K562 (cell line): ENCODE data around the gene CARD11. TPM values are rescaled to one million over a fixed set of nuclear protein-coding genes. Genes with fewer than 3 reads are reported as not detected.
"Not testable (repeated sequence)": the region's sequence is repeated elsewhere in the genome, so short reads cannot be mapped to it uniquely, and the experiment has no call there.

Experiments used
- ATAC-seq: fragments of 200-7000 bp; cut with Tn5 transposase; 3 replicates; pipeline ENCODE4 v1.9.1; 2020; ENCODE audit warnings: moderate library complexity
- BruUV-seq: library from RNA; stranded (reverse); fragments of 400-500 nt; replicated peaks from 2 replicates; lab custom pipeline; 2021; lab: Mats Ljungman, UMichigan
- CTCF ChIA-PET: fragments of 300-600 bp; formaldehyde crosslinking; extraction: SDS; loops from one replicate; lab custom pipeline; 2021; ENCODE audit warnings: low intra/inter-chr PET ratio; lab: Yijun Ruan, JAX
- POLR2A ChIA-PET: fragments of 300-600, 350-650 bp; sonication (Branson Sonifier 250); formaldehyde crosslinking; extraction: SDS; loops from one replicate; lab custom pipeline; 2021; ENCODE audit warnings: antibody characterized with exemption, inconsistent platforms; lab: Yijun Ruan, JAX
- DNase-seq, 4 experiments: peaks; one replicate each; pipeline versions ENCODE4 v3.0.0 to v3.0.0-alpha.2; 2011 to 2018; ENCODE audit warnings: low spot score in 3 of 4, mixed read lengths in 3 of 4; ENCODE audit errors: extremely low read depth in 1 of 4
- FAIRE-seq: peaks from 2 replicates; lab custom pipeline; 2011; peaks lifted over from hg19 to GRCh38; lab: Jason Lieb, UNC
- H2AFZ ChIP-seq: 2 replicates; pipeline ENCODE4 v1.6.0; 2011; ENCODE audit warnings: low read depth, low read length, control low read depth, inconsistent platforms
- H3K27ac ChIP-seq: fragments of 200-600 bp; 3 replicates; pipeline ENCODE4 v1.8.0; 2011; ENCODE audit warnings: low read depth, mild to moderate bottlenecking, control low read depth, inconsistent platforms, low read length, moderate library complexity, mixed read lengths; ENCODE audit errors: extremely low read depth
- H3K27me3 ChIP-seq, 2 experiments: fragments of 300-600 bp in 1 of 2; 2 replicates in 1 of 2; 3 replicates in 1 of 2; pipeline versions ENCODE4 v1.6.0 to v1.8.0; 2011; ENCODE audit warnings: inconsistent platforms in 2 of 2, low read length in 2 of 2, mild to moderate bottlenecking in 1 of 2, mixed read lengths in 1 of 2, moderate library complexity in 1 of 2; ENCODE audit not compliant: control insufficient read depth in 2 of 2, insufficient read depth in 2 of 2
- H3K36me3 ChIP-seq: fragments of 300-600 bp; 3 replicates; pipeline ENCODE4 v1.8.0; 2011; ENCODE audit warnings: mild to moderate bottlenecking, low read length, inconsistent platforms; ENCODE audit not compliant: control insufficient read depth, insufficient read depth
- H3K4me1 ChIP-seq, 2 experiments: fragments of 200-600 bp in 1 of 2; replicated peaks in 1 of 2; 2 replicates in 1 of 2; 3 replicates in 1 of 2; pipeline versions ENCODE4 v1.5.1 to v1.8.0; 2011; ENCODE audit warnings: inconsistent platforms in 2 of 2, low read length in 2 of 2, mild to moderate bottlenecking in 1 of 2, mixed read lengths in 1 of 2, moderate library complexity in 1 of 2; ENCODE audit not compliant: control insufficient read depth in 2 of 2, insufficient read depth in 2 of 2
- H3K4me2 ChIP-seq: 2 replicates; pipeline ENCODE4 v1.6.1; 2011; ENCODE audit warnings: low read length, control low read depth, inconsistent platforms, mixed read lengths; ENCODE audit not compliant: insufficient read depth
- H3K4me3 ChIP-seq: fragments of 200-600 bp; sonication (generic), shearing (Covaris generic); 2 replicates; pipeline ENCODE4 v1.5.1; 2016; ENCODE audit warnings: control low read depth, inconsistent platforms
- H3K79me2 ChIP-seq: fragments of 200-600 bp; 3 replicates; pipeline ENCODE4 v1.8.0; 2011; ENCODE audit warnings: low read length, inconsistent platforms; ENCODE audit not compliant: control insufficient read depth, insufficient read depth
- H3K9ac ChIP-seq, 2 experiments: 2 replicates each; pipeline versions ENCODE4 v1.6.0 to v1.6.1; 2011; ENCODE audit warnings: low read depth in 2 of 2, low read length in 2 of 2, control low read depth in 1 of 2, inconsistent platforms in 1 of 2, mild to moderate bottlenecking in 1 of 2, mixed read lengths in 1 of 2; ENCODE audit not compliant: insufficient read depth in 1 of 2
- H3K9me1 ChIP-seq: one replicate; pipeline ENCODE4 v1.6.0; 2011; ENCODE audit warnings: inconsistent platforms, mild to moderate bottlenecking, low read length, moderate library complexity; ENCODE audit not compliant: control insufficient read depth, insufficient read depth
- H3K9me3 ChIP-seq: replicated peaks from 2 replicates; pipeline ENCODE4 v1.5.1; 2011; ENCODE audit warnings: low read depth, low read length, inconsistent platforms; ENCODE audit not compliant: control insufficient read depth, insufficient read depth
- H4K20me1 ChIP-seq: replicated peaks from 2 replicates; pipeline ENCODE4 v1.6.1; 2011; ENCODE audit warnings: low read length, inconsistent platforms, mixed read lengths; ENCODE audit not compliant: control insufficient read depth, insufficient read depth
- DACH1 ChIP-seq: fragments of 450-650 bp; IDR thresholded peaks from 2 replicates; pipeline ENCODE4 v1.6.1; 2018; ENCODE audit not compliant: partially characterized antibody
- GATAD2B ChIP-seq: fragments of 450-650 bp; IDR thresholded peaks from 2 replicates; pipeline ENCODE4 v1.6.1; 2017; ENCODE audit warnings: mild to moderate bottlenecking, borderline replicate concordance
- MTA1 ChIP-seq: fragments of 450-650 bp; IDR thresholded peaks from 2 replicates; pipeline ENCODE4 v1.6.1; 2017; ENCODE audit warnings: borderline replicate concordance
- WGBS: fragments of 100-300 bp; shearing (Covaris generic); methylation state at CpG from one replicate; pipeline ENCODE4 v1.1.6; 2016; ENCODE audit warnings: low coverage, mixed read lengths; ENCODE audit not compliant: insufficient coverage; ENCODE audit errors: missing lambda C conversion rate; 5-methylcytosine and 5-hydroxymethylcytosine counted together
- in situ Hi-C: fragments of 300-500 bp; cut with MboI; formaldehyde crosslinking; loops from 4 replicates; pipeline ENCODE4 v1.15.0; 2018; ENCODE audit warnings: inconsistent platforms, mixed read lengths
- intact Hi-C: fragments of 100-400 bp; cut with micrococcal nuclease; formaldehyde crosslinking; loops from 2 replicates; pipeline ENCODE4 v1.14.2; 2022
- polyA plus RNA-seq, 8 experiments: library from polyadenylated mRNA; depleted of rRNA in 4 of 8; stranded (reverse) in 5 of 8; unstranded in 3 of 8; fragments of >200 nt; fragmentation: Nextera tagmentation in 2 of 8; fragmentation: Illumina TruSeq in 1 of 8; extraction: Ambion mirVana in 2 of 8; extraction: Trizol in 1 of 8; gene quantifications; 2 replicates each; pipeline versions ENCODE4 v1.2.1 to v1.2.3, GENCODE V29; 2011 to 2014; ENCODE audit warnings: inconsistent platforms in 1 of 8, missing spikeins in 1 of 8
- total RNA-seq, 7 experiments: library from RNA; depleted of rRNA in 6 of 7; stranded (reverse); fragments of >200 nt in 6 of 7; fragmentation: Illumina TruSeq in 2 of 7; extraction: Trizol in 2 of 7; gene quantifications; 2 replicates each; pipeline versions ENCODE4 v1.2.1 to v1.2.3, GENCODE V29; 2011 to 2021; ENCODE audit warnings: low replicate concordance in 1 of 7
- TF ChIP-seq, protein P1 (sequence below): fragments of 450-650 bp; IDR thresholded peaks from 2 replicates; pipeline ENCODE4 v1.6.1; 2016; ENCODE audit warnings: antibody characterized with exemption

Gene CARD11
- total and polyA plus RNA-seq, 9 of the 15 experiments (the other 6 are each of a cell fraction or from before 2014, with no cell fraction given) = 0.07 to 12.8 (median 5.7) TPM

GRCh38 chr7:2920480-2920879 is 123.2 kb downstream of the CARD11 start:
- H3K36me3 ChIP-seq, in situ Hi-C loops, H2AFZ ChIP-seq, H3K4me3 ChIP-seq, intact Hi-C loops, H3K9me1 ChIP-seq, H3K9ac ChIP-seq, BruUV-seq, ATAC-seq, H3K27me3 ChIP-seq, H3K4me2 ChIP-seq, H4K20me1 ChIP-seq, FAIRE-seq, H3K9me3 ChIP-seq, DNase-seq, H3K4me1 ChIP-seq, H3K27ac ChIP-seq, H3K79me2 ChIP-seq: not testable (repeated sequence)
- WGBS = 70% methylated on average over 2 of the region's 2 CpGs
- CTCF ChIA-PET = interaction anchor here (0.5 kb wide), 1 partner anchor 1810 kb away, joined by 3 read pairs; no protein-coding TSS in a partner anchor
- POLR2A ChIA-PET = interaction anchor here (1.1 to 1.4 kb wide), 2 partner anchors 9 kb away, joined by 4 to 6 read pairs; no protein-coding TSS in a partner anchor
- TF ChIP-seq GATAD2B = peak; percentile 90; the same call in 1 of the 2 replicates
- TF ChIP-seq, protein P1, sequence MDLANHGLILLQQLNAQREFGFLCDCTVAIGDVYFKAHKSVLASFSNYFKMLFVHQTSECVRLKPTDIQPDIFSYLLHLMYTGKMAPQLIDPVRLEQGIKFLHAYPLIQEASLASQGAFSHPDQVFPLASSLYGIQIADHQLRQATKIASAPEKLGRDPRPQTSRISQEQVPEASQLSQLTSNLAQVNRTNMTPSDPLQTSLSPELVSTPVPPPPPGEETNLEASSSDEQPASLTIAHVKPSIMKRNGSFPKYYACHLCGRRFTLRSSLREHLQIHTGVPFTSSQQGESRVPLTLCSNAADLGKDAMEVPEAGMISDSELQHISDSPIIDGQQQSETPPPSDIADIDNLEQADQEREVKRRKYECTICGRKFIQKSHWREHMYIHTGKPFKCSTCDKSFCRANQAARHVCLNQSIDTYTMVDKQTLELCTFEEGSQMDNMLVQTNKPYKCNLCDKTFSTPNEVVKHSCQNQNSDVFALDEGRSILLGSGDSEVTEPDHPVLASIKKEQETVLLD = peak; percentile 92
- peak; percentile 82; the same call in 1 of the 2 replicates for TF ChIP-seq MTA1
- TF ChIP-seq DACH1 = peak; percentile 100
